NT2/D1 (cell line): ENCODE measurements around the gene FSIP1.

ENCODE experiments used
- YY1 ChIP-seq: IDR thresholded peaks from 2 replicates; pipeline ENCODE4 v1.6.1; 2011; ENCODE audit not compliant: insufficient read length, insufficient read depth
- ZNF274 ChIP-seq: IDR thresholded peaks from 2 replicates; pipeline ENCODE4 v1.6.1; 2011; ENCODE audit warnings: mild to moderate bottlenecking, low read depth, low read length

GRCh38 chr15:39797407-39797806 lies 14.8 kb upstream of the FSIP1 start:
- TF ChIP-seq YY1 (no peak), ZNF274 (no peak)
